Left ventricle myocardium superior (tissue), 1 donor: ENCODE data around the gene CLK2. TPM values are rescaled to one million over a fixed set of nuclear protein-coding genes. Genes with fewer than 3 reads are reported as not detected.
"Not testable (repeated sequence)": the region's sequence is repeated elsewhere in the genome, so short reads cannot be mapped to it uniquely, and the experiment has no call there.

ENCODE experiments used
- ATAC-seq: fragments of 200-7000 bp; cut with Tn5 transposase; one replicate; pipeline ENCODE4 v1.9.1; 2020; ENCODE audit warnings: mild to moderate bottlenecking, moderate library complexity
- DNase-seq: peaks from one replicate; pipeline ENCODE4 v3.0.0-alpha.2; 2020
- intact Hi-C: fragments of 100-400 bp; cut with micrococcal nuclease; formaldehyde crosslinking; loops from one replicate; pipeline ENCODE4 v1.11.0; 2022
- total RNA-seq: library from RNA; stranded (reverse); fragmentation: NEBNext Ultra II Directional; extraction: Animal tissue kit (Norgen Biotek cat#: 25700); gene quantifications from one replicate; pipeline ENCODE4 v1.2.1, GENCODE V29; 2021
- donor health status: DM: no; HTN: yes; CAD: no; lungs with severe emphysema.

Gene CLK2
- total RNA-seq, 1 donor from 2014 or later: 18.9 TPM

DNA sequence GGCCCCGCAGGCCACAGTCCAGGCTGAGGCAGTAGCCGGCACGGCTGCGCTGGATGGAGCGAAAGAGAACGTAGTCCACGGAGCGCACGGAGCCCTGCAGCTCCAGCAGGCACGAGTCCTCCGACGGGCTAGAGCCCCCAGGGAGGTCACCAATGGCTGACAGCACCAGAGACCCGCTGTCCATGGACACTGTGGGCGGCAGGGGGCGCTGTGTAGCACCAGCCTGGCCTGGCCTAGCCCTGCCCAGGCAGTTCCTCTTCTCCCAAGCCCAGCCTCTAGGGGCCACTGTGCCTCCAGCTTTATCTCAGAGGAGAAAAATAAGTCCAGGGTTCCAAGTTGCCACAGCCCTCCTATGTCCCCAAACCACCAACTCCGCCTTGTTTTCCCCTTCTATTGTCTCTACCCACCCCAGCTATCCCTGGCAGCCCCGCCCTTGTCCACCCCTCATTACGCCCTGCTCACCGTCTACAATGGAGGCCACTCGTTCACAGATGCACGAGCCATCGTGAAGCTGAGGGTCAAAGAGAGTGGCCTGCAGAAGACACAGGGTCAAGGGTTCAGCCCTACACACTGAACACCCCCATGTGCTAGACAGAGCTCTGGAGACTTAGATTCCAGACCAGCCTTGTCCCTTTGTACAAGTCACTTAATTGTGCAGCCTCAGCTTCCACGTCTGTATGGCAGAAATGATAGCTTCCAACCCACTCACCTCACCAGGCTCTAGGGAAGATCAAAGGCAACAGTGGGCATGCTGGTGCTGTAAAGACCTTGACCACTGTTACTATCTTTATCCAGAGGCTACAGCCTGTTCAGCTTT is 22.5 kb downstream of the CLK2 start:
- ATAC-seq: peak; percentile 80
- intact Hi-C loops: no loop called here
- peak; percentile 95 for DNase-seq

DNA sequence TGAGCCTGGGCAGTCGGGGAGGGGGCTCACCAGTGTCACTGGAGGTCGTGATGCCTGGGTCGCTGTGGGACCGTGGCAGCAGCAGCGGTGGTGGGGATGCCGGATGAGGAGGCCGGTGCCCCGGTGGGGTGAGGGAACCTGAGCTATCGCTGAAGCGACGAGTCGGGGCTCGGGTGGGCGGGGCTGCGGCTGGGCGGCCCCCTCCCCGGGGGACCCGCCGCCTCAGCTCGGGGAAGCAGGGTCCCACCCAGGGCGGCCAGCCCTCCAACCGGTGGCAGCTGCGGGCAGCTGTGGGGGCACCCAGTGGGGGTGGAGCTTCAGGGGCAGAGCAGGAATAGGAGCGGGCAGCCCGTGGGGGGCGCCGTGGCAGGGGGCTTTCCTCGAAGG is 23.1 kb downstream of the CLK2 start:
- intact Hi-C loops: no loop called here
- DNase-seq (no peak), ATAC-seq (no peak)

DNA sequence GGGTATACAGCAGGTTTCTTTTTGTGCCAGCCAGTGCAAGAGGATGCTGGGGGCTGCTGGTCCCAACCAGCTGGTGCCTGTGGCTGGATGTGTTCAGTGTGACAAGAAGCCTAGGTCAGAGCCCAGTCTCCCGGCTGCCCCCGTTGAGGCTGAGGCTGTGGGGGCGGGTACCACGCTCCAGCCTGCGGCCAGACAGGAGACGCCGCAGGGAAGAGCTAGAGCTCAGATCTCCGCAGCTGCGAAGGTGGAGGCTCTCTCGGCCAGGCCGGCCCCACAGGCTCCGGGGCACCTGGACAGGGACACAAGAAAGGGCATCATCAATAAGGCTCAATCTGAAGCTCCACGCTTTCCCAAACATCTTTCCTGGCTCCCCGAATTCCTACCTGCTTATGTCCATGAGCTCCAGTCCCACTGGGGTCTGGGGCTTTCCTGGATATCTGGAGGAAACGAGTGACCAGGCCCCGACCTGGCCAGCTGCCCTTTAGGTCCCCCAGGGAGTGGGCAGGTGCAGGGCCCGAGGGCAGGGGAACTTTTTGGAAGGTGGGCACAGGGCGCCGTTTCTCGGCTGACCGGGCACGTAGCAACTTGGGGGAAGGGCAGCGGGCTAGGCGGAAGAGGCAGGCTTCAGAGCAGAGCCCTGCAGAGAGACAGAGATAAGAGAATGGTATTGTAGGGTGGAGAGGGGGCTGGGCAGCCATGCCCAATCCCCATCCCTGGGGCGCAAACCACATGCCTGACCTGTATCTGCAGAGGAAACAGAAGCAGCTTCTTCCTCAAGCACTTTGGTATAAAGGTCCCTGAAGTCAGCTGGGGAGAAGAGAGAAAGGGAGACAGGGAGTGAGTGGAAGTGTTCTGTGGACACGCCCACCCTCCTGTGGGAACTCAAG is 25.4 kb downstream of the CLK2 start:
- intact Hi-C loops: no loop called here
- DNase-seq (no peak), ATAC-seq (no peak)

DNA sequence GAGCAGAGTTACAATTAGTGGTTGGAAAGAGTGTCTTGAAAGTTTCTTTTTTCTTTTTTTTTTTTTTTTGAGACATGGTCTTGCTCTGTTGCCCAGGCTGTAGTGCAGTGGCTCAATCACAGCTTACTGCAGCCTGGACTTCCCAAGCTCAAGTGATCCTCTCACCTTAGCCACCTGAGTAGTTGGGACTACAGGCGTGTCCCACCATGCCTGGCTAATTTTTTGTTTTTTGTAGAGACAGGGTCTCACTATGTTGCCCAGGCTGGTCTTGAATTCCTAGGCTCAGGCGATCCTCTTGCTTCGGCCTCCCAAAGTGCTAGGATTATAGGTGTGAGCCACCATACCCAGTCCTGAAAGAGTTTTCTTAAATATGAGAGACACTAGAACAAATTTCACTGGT is 26.5 kb downstream of the CLK2 start:
- intact Hi-C loops, DNase-seq, ATAC-seq: not testable (repeated sequence)

DNA sequence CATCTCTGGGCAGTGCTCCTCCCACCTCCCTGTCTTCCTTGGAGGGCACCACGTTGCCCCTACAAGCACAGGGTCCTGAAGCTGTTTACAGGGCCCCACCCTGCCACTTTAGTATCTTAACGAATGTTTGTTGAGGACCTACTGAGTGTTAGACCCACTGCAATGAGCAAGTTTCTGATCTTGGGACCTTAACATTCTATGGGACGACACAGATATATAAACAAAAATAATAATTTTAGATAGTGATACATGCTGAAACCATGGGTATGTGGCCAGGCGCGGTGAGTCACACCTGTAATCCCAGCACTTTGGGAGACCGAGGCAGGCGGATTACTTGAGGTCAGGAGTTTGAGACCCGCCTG is 28.2 kb downstream of the CLK2 start:
- ATAC-seq (no peak), DNase-seq (no peak)
- intact Hi-C loops: no loop called here

DNA sequence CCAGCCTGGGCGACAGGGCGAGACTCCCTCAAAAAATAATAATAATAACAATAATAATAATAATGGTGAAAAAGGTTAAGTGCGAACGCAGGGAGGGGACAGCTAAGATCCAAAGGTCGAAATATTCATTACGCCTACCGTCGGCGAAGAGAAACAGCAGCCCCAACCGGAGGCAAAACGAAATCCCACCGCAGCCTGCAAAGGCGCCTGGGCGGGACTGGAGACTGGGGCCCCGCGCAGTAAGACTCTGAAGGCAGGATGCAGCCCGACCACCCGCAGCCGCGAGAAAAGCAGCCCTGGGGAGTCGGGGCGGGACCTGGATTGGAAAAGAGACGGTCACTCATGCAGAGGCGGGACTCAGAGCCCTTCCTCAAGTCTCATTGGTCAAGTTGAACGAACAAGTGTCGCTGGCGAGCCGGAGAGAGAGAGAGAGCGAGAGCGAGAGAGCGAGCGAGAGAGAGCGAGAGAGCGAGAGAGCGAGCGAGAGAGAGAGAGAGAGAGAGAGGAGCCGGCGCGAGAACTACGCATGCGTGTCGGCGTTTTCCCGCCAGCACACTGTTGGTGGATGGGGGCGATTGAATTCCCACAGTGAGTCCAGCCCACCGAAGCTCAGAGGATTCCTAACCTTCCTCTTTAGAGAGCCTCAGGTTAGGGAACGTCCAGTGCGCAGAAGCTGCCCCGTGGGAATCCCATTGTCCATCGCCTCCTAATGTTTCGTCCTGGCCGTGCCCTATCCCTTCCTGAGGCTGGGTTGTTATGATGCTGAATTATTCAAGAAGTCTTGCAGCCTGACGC is 28.7 kb downstream of the CLK2 start:
- ATAC-seq: peak; percentile 94
- DNase-seq: peak; percentile 96
- intact Hi-C loops: no loop called here

DNA sequence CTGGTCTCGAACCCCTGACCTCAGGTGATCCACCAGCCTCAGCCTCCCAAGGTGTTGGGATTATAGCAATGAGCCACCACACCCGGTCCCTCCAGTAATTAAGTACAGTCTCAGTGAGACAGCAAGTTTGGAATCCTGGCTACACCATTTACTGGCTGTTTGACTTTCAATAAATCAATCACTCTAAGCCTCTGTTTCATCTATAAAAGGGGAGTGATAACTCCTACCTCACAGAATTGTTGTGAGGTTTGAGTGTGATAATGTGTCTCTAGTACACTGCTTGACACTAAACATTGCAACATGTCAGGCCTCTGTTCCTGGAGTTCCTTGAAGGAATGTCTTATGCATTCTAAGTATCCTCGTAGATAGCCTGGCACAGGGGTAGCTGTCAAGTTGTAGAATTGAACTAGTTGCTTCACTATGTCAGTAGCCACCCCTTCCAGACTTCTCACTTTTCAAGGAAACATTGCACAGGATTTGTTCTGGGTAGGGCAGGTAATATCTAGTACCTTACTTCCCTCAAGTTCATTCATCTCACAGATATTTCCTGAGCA is 30.4 kb downstream of the CLK2 start:
- intact Hi-C loops: no loop called here
- ATAC-seq (no peak), DNase-seq (no peak)

DNA sequence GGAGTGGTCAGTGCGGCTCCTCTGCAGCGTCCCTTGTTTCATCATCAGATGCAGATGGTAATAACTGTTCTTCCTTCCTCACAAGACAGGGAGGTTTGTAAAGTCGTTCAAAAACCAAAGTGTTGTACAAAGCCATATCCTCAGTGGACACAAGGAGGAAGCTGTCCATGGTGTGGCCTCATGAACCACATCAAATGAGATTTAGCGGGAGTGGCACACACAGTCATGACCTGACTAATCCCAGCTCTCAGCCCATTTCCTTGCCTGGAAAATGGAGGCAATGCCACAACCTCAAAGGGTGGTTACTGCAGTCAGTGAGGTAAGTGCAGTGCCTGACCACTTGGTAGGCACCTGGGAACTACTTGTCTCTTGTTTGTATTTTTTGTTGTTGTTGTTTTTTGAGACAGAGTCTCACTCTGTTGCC is 31.5 kb downstream of the CLK2 start:
- DNase-seq (no peak), ATAC-seq (no peak)
- intact Hi-C loops: no loop called here

DNA sequence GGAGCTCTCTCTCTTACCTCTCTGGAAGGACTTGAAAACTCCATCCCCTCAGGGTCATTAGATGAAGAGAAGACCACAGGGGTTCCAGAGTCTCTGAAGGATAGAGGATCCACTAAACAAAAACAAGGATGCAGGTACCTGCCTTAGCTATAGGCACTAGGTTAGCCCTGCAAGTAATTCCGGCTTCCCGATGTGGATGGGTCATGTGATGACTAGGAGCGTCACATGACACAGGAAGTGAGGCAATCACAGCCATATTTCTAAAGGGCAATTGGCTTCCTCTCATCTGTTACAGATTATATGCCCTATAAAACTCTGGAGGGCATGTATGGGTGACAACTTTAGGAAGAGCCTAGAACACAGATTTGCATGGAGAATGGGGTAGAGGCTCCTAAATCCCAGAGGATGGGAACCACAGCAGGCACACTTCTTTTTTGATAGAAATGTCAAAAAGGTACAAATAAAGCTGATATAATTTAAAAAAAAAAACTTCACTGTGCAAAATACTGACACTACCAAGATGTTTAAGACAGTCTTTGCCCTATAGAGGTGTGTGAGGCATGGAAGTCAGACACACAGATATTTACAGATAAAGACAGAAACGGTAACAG is 32.1 kb downstream of the CLK2 start:
- intact Hi-C loops: no loop called here
- ATAC-seq (peak; percentile 33), DNase-seq (no peak)

DNA sequence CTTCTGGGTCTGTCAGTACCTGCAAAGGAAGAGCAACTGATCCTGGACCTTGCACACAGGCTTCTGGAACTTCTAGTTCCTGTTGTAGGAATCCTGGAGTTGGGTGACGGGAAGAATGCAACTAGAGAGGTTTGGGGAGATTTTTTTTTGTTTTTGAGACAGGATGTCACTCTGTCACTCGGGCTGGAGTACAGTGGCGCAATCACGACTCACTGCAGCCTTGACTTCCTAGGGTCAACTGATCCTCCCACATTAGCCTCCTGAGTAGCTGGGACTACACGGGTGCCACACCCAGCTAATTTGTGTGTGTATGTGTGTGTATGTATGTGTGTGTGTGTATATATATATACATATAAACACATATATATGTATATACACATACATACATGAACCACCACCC is 36.9 kb downstream of the CLK2 start:
- ATAC-seq (no peak), DNase-seq (no peak)
- intact Hi-C loops: no loop called here

DNA sequence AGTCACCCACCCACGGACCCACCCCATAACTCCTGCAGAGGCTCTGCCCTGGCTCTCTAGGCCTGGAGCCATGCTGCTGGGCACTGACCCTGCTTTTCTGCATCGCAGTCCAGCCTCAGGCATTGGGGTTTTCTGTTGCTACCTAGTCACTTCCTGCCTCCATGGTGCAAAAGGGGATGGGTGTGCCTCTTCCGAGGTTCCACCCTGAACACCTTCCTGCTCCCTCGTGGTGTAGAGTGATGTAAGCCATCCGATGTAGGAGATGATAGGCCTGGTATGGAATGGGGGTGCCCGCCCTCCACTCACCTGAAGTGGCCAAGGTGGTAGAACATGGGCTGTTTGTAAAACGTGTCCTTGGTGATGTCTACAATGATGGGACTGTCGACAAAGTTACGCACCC is 37.9 kb downstream of the CLK2 start:
- intact Hi-C loops, DNase-seq, ATAC-seq: not testable (repeated sequence)

DNA sequence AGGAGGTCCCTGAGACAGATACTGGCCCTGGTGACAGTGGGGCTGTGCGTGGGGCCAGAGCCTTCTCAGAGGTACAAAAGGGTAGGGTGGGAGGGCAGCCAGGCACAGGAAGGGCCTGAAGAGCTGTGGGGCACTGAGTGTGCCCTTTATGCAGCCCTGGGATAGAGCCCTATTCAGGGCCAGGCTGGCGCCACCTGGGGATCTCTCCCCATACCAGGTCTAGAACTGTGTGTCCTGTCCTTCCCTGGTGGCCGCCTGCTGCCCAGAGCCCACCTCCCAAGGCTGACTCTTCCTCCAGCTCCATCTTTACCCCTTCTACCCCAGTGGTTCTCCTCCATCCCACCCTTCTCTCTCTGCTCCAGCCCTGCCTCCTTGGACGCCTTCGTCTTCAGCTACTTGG is 39.8 kb downstream of the CLK2 start:
- ATAC-seq, DNase-seq, intact Hi-C loops: not testable (repeated sequence)

DNA sequence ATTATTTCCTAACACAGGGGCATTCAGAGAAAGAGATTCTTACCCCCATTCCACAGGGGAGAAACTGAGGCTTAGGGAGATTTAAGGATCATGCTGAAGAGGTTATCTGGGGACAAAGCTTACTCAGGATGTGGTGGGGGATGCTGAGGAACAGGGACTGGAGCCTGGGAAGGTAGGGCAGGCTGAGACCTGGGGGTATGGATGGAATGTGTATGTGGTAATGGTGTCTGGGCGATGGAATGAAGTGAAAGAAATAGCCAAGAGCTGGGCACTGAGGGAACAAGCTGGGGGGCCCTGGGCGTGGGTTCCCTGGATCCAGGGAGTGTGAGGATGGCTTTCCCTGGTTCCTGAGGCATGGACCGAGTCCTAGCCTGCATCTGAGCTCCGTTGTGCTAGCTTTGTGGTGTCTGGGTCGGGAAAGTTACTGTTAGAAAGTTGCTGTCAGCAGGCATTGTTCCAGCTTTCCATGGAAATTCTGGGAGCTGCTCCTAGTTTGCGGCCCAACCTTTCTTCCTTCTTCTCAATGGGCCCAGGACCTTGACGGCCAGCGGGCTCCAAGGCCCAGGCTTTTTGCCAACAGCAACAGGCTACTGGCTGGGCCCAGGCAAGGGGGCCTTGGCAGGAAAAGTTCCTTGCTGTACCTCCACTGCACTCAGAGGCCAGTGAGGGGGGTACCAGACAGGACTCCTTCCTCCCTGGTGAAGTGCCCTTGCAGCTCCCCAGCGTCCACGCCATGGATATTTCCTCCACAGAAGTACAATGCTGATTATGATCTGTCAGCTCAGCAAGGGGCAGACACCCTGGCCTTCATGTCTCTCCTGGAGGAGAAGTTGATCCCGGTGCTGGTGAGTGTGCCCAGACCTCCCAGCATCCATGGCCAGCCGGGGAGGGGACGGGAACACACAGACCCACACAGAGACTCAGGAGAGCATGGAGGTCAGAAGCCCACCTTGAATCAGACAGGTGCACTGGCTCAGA is 41.0 kb downstream of the CLK2 start:
- DNase-seq, intact Hi-C loops, ATAC-seq: not testable (repeated sequence)

DNA sequence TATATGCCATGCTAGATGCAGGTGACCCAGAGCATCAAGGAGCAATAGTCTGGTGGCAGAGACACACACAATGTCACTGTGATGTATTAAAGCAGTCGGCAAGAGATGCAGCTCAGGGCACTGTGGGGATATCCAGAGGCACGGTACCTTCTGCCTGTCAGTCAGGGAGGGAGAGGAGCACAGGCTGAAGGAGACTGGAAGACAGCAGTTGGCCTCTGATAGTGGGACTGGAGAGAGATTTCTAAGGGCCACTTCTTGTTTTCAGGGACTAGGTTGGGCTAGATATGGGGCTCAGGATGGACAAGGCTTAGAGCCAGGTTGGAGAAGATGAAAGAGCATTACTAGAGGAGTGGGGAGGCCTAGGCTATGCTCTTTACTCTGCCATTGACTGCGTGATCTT is 42.0 kb downstream of the CLK2 start:
- ATAC-seq, intact Hi-C loops, DNase-seq: not testable (repeated sequence)

DNA sequence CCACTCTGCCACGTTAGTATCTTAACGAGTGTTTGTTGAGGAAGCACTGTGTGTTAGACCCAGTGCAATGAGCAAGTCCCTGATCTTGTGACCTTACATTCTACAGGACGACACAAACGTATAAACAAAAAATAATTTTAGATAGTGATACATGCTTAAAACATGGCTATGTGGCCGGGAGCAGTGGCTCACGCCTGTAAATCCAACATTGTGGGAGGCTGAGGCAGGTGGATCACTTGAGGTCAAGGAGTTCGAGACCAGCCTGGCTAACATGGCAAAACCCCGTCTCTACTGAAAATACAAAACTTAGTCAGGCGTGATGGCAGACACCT is 45.2 kb downstream of the CLK2 start:
- intact Hi-C loops: no loop called here
- DNase-seq: no peak
- ATAC-seq: no peak

DNA sequence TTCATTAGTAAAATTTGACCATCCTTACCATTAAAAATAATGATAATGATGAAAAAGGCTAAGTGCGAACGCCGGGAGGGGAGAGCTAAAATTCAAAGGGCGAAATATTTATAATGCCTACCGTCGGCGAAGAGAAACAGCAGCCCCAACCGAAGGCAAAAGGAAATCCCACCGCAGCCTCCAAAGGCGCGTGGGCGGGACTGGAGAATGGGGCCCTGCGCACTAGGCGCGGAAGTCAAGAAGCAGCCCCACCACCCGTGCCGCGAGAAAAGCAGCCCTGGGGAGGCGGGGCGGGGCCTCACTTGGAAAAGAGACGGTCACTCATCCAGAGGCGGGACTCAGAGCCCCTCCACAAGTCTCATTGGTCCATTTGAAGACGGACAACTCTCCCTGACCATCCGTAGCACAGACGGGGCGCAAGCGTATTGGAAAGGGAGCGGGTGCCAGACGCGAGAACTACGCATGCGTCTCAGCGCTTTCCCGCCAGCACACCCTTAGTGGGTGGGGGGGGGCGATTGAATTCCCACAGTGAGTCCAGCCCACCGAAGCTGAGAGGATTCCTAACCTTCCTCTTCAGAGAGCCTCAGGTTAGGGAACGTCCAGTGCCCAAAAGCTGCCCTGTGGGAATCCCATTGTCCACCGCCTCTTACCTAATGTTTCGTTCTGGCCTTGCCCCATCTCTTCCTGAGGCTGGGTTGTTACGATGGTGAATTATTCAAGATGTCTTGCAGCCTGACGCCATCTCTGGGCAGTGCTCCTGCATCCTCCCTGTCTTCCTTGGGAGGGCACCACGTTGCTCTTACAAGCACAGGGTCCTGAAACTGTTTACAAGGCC is 45.8 kb downstream of the CLK2 start:
- DNase-seq (peak; percentile 98), ATAC-seq (peak; percentile 99)
- intact Hi-C loops: no loop called here

DNA sequence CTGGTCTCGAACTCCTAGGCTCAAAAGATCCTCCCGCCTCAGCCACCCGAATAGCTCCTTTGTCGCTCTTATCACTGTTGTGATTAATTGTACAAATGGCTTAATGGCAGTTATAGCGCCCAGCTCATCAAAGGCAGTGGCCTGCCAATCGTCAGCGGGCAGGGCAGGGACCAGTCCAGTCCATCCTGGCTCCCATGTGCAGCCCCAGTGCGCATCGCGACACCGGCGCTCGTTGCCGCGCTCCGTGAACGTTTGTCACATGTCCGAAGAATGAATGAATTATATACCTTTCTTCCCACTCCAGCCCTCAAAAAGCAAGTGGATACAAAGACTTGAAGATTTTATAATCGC is 46.4 kb downstream of the CLK2 start:
- intact Hi-C loops: no loop called here
- ATAC-seq: peak; percentile 54
- DNase-seq: peak; percentile 66
